HFF-Myc (cell line): ENCODE data around the gene SPEG.

Experiments
- DNase-seq: peaks from one replicate; pipeline ENCODE4 v3.0.0-alpha.2; 2011; ENCODE audit warnings: low read depth; ENCODE audit errors: extremely low read depth
- H3K4me3 ChIP-seq: replicated peaks from 2 replicates; pipeline ENCODE4 v1.5.1; 2011; ENCODE audit warnings: low read depth, mild to moderate bottlenecking, control low read depth, low read length
- CTCF ChIP-seq: IDR thresholded peaks from 2 replicates; pipeline ENCODE4 v1.5.1; 2012; ENCODE audit warnings: mild to moderate bottlenecking, low read depth, low read length, control low read depth; ENCODE audit errors: missing control alignments

The SPEG gene

GRCh38 chr2:219409619-219410018 is 25.0 kb upstream of the SPEG start:
- no peak for DNase-seq
- TF ChIP-seq CTCF = no peak
- H3K4me3 ChIP-seq = no peak overlapping the region

- DNase-seq = no peak
- no peak overlapping the region for H3K4me3 ChIP-seq
- no peak for TF ChIP-seq CTCF
Observed at GRCh38 chr2:219410390-219410789, 24.3 kb upstream of the SPEG start.

- H3K4me3 ChIP-seq = no peak overlapping the region
- no peak for DNase-seq
- TF ChIP-seq CTCF = no peak
Observed at GRCh38 chr2:219414857-219415256, 19.8 kb upstream of the SPEG start.

- no peak for DNase-seq
- no peak for TF ChIP-seq CTCF
- H3K4me3 ChIP-seq = no peak overlapping the region
Observed at GRCh38 chr2:219415580-219416234, 18.9 kb upstream of the SPEG start.

GRCh38 chr2:219416235-219416602 is 18.4 kb upstream of the SPEG start:
- no peak for DNase-seq

GRCh38 chr2:219416938-219417337 is 17.7 kb upstream of the SPEG start:
- no peak for TF ChIP-seq CTCF
- no peak for DNase-seq
- H3K4me3 ChIP-seq = no peak overlapping the region

More at GRCh38 chr2:219416235-219416602, 18.4 kb upstream of the SPEG start:
- TF ChIP-seq CTCF = no peak
- no peak overlapping the region for H3K4me3 ChIP-seq

- no peak for DNase-seq
- TF ChIP-seq CTCF = no peak
Observed at GRCh38 chr2:219417374-219417773, 17.3 kb upstream of the SPEG start.

More at GRCh38 chr2:219417374-219417773, 17.3 kb upstream of the SPEG start:
- H3K4me3 ChIP-seq = no peak overlapping the region
